Measurements from ENCODE around the gene SMG6. TPM values are rescaled to one million over a fixed set of nuclear protein-coding genes. Genes with fewer than 3 reads are reported as not detected.

The SMG6 gene
- polyA plus RNA-seq, 1 of the 3 experiments (the other 2 are of a cell fraction): 15.7 TPM

- TF ChIP-seq CTCF (IDR thresholded peaks at IDR 0.05) (no peak), EP300 (IDR thresholded peaks at IDR 0.05; ENCODE audit: borderline replicate concordance in 1 of 2, low read depth in 1 of 2, low read length in 1 of 2) (peak in 1 of 2 experiments; percentile 35; a peak in 1 of 4 replicates), SMC3 (IDR thresholded peaks at IDR 0.05; ENCODE audit: low read depth, low read length) (no peak), EZH2phosphoT487 (IDR thresholded peaks at IDR 0.05; ENCODE audit: borderline replicate concordance, low read depth) (no peak), RCOR1 (IDR thresholded peaks at IDR 0.05; ENCODE audit: low read length) (no peak), NFIC (IDR thresholded peaks at IDR 0.05; ENCODE audit: borderline replicate concordance) (peak; percentile 78), USF2 (IDR thresholded peaks at IDR 0.05; ENCODE audit: borderline replicate concordance, low read depth, low read length) (no peak), RFX5 (IDR thresholded peaks at IDR 0.05; ENCODE audit: low read length) (no peak), IRF3 (IDR thresholded peaks at IDR 0.05; ENCODE audit: low read depth, low read length) (no peak), NRF1 (IDR thresholded peaks at IDR 0.05; ENCODE audit: low read depth, low read length) (no peak), TAF1 (IDR thresholded peaks at IDR 0.05; ENCODE audit: borderline replicate concordance, low read depth, low read length) (no peak), MEF2A (IDR thresholded peaks at IDR 0.05; ENCODE audit: borderline replicate concordance, low read depth) (no peak), POLR2AphosphoS5 (IDR thresholded peaks at IDR 0.05; ENCODE audit: low read depth, low read length) (peak; percentile 46; the same call in 1 of the 2 replicates), USF1 (IDR thresholded peaks at IDR 0.05; ENCODE audit: borderline replicate concordance, low read depth) (peak; percentile 51; the same call in 1 of the 2 replicates), JUND (IDR thresholded peaks at IDR 0.05) (peak; percentile 79), YY1 (IDR thresholded peaks at IDR 0.05; ENCODE audit: low read depth) (0 out of 2 replicates have a peak, but pooled peaks have one; percentile 41)
- TF ChIP-seq, protein P1, sequence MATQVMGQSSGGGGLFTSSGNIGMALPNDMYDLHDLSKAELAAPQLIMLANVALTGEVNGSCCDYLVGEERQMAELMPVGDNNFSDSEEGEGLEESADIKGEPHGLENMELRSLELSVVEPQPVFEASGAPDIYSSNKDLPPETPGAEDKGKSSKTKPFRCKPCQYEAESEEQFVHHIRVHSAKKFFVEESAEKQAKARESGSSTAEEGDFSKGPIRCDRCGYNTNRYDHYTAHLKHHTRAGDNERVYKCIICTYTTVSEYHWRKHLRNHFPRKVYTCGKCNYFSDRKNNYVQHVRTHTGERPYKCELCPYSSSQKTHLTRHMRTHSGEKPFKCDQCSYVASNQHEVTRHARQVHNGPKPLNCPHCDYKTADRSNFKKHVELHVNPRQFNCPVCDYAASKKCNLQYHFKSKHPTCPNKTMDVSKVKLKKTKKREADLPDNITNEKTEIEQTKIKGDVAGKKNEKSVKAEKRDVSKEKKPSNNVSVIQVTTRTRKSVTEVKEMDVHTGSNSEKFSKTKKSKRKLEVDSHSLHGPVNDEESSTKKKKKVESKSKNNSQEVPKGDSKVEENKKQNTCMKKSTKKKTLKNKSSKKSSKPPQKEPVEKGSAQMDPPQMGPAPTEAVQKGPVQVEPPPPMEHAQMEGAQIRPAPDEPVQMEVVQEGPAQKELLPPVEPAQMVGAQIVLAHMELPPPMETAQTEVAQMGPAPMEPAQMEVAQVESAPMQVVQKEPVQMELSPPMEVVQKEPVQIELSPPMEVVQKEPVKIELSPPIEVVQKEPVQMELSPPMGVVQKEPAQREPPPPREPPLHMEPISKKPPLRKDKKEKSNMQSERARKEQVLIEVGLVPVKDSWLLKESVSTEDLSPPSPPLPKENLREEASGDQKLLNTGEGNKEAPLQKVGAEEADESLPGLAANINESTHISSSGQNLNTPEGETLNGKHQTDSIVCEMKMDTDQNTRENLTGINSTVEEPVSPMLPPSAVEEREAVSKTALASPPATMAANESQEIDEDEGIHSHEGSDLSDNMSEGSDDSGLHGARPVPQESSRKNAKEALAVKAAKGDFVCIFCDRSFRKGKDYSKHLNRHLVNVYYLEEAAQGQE (IDR thresholded peaks at IDR 0.05; ENCODE audit: low read depth, low read length): no peak
- TF ChIP-seq, protein P2, sequence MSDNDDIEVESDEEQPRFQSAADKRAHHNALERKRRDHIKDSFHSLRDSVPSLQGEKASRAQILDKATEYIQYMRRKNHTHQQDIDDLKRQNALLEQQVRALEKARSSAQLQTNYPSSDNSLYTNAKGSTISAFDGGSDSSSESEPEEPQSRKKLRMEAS (IDR thresholded peaks at IDR 0.05; ENCODE audit: low read depth): no peak; the same call in 1 of the 2 replicates
Observed at GRCh38 chr17:2262135-2262587, 41.4 kb downstream of the SMG6 start (continued).
